ENCODE results near the gene DVL2.

The DVL2 gene

GRCh38 chr17:7239091-7240027, 5.0 kb upstream of the DVL2 start, which contains the start of gene PHF23:
Gene PHF23 (minus strand): TSS chr17:7239457. CDS start chr17:7239279, 178 bp downstream.
- no peak for TF ChIP-seq CTCF (IDR thresholded peaks at IDR 0.05; ENCODE audit: extremely low read depth, missing control alignments)
- peak; percentile 98 for DNase-seq (ENCODE audit: low spot score)

GRCh38 chr17:7238420-7239090, 4.2 kb upstream of the DVL2 start:
- no peak for TF ChIP-seq CTCF (IDR thresholded peaks at IDR 0.05; ENCODE audit: extremely low read depth, missing control alignments)
- peak; percentile 47 for DNase-seq (ENCODE audit: low spot score)

GRCh38 chr17:7237761-7238419, 3.6 kb upstream of the DVL2 start:
- DNase-seq (ENCODE audit: low spot score), result peak; percentile 89
- no peak for TF ChIP-seq CTCF (IDR thresholded peaks at IDR 0.05; ENCODE audit: extremely low read depth, missing control alignments)

- TF ChIP-seq CTCF (IDR thresholded peaks at IDR 0.05; ENCODE audit: extremely low read depth, missing control alignments), result no peak
- DNase-seq (ENCODE audit: low spot score), result no peak
Observed at GRCh38 chr17:7237266-7237760, 3.0 kb upstream of the DVL2 start.

- no peak for TF ChIP-seq CTCF (IDR thresholded peaks at IDR 0.05; ENCODE audit: extremely low read depth, missing control alignments)
- no peak for DNase-seq (ENCODE audit: low spot score)
Observed at GRCh38 chr17:7236808-7237207, 2.5 kb upstream of the DVL2 start.

- TF ChIP-seq CTCF (IDR thresholded peaks at IDR 0.05; ENCODE audit: extremely low read depth, missing control alignments), result no peak
- DNase-seq (ENCODE audit: low spot score), result no peak
Observed at GRCh38 chr17:7235693-7236665, 1.7 kb upstream of the DVL2 start.

Data from GM20000 (cell line).